Activated naive CD4-positive, alpha-beta T cell treated with anti-CD3 and anti-CD28 coated beads for 36 hours (primary cell): ENCODE measurements around the gene NLGN1. TPM values are rescaled to one million over a fixed set of nuclear protein-coding genes. Genes with fewer than 3 reads are reported as not detected.

Source experiments
- CTCF ChIA-PET: fragments of 350-600 bp; sonication (Branson Sonifier 250); formaldehyde crosslinking; loops from one replicate; lab custom pipeline; 2021; ENCODE audit warnings: antibody characterized with exemption; lab: Charles Lee
- DNase-seq: peaks from one replicate; pipeline ENCODE4 v3.0.0-alpha.2; 2020
- H3K27ac Mint-ChIP-seq: one replicate; pipeline ENCODE4 v1.8.0; 2021; ENCODE audit warnings: mild to moderate bottlenecking, mixed read lengths
- H3K27me3 Mint-ChIP-seq: one replicate; pipeline ENCODE4 v1.8.0; 2021; ENCODE audit warnings: low read depth, mixed read lengths
- H3K36me3 Mint-ChIP-seq: one replicate; pipeline ENCODE4 v1.8.0; 2021; ENCODE audit warnings: low read depth, mixed read lengths
- H3K4me1 Mint-ChIP-seq: one replicate; pipeline ENCODE4 v1.8.0; 2021; ENCODE audit warnings: low read depth, mixed read lengths
- H3K4me3 Mint-ChIP-seq: one replicate; pipeline ENCODE4 v1.8.0; 2021; ENCODE audit warnings: mild to moderate bottlenecking, moderate library complexity, mixed read lengths
- H3K9me3 Mint-ChIP-seq: one replicate; pipeline ENCODE4 v1.8.0; 2021; ENCODE audit warnings: mixed read lengths
- intact Hi-C: fragments of 100-400 bp; cut with micrococcal nuclease; formaldehyde crosslinking; loops from one replicate; pipeline ENCODE4 v1.15.1; 2023
- total RNA-seq, 2 experiments: library from RNA; stranded (reverse); gene quantifications; one replicate each; pipeline ENCODE4 v1.2.3, GENCODE V29; 2021

The NLGN1 gene
- total RNA-seq, 2 experiments from 2014 or later: not detected

DNA sequence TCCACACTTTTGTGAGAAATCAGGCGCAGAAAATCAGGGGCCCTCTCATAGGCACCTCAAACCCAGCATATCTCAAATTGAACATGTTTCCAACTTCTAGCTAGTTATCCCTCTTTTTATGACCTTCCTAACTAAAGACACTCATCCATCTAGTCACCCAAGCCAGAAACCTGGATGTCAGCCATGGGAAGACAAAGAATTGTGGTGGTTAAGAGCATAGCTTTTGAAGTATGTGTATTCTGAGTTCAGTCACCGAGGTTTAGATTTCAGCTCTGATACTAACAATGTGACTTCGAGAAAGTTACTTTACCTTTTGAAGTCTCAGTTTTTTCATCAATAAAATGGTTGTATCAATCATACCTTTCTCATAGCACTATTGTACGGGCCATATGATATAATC lies 495.5 kb downstream of the NLGN1 start:
- intact Hi-C loops: no loop called here
- no peak overlapping the region for H3K4me3 Mint-ChIP-seq
- H3K4me1 Mint-ChIP-seq: no peaks in the 10 kb centered on the region
- H3K27me3 Mint-ChIP-seq: no peaks in the 10 kb centered on the region
- H3K36me3 Mint-ChIP-seq: no peaks in the 10 kb centered on the region
- CTCF ChIA-PET: no interaction called here
- peaks cover 4% of the 10 kb centered on the region for H3K9me3 Mint-ChIP-seq
- no peak for DNase-seq
- no peak overlapping the region for H3K27ac Mint-ChIP-seq

DNA sequence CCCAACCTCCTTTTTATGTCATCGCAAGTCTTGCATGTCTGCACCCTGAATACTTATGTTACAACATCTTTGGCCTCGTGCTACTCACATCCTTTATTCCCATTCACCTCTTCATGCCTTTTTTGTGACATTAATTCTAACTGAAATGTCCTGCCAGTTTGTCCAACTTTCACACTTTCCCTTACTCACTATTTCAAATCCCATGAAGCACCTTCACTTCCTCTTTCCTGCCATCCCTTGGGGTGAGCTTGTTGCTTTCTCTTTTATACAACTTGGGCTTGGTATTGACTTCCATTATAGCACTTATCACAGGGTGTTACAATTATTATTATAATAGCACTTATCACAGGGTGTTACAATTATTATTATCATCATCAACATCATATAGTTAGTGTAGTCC lies 496.3 kb downstream of the NLGN1 start:
- Mint-ChIP-seq H3K27ac (no peak overlapping the region), H3K36me3 (no peaks in the 10 kb centered on the region), H3K9me3 (peaks cover 4% of the 10 kb centered on the region), H3K4me1 (no peaks in the 10 kb centered on the region), H3K4me3 (no peak overlapping the region), H3K27me3 (no peaks in the 10 kb centered on the region)
- no peak for DNase-seq
- intact Hi-C loops: no loop called here
- CTCF ChIA-PET: no interaction called here

DNA sequence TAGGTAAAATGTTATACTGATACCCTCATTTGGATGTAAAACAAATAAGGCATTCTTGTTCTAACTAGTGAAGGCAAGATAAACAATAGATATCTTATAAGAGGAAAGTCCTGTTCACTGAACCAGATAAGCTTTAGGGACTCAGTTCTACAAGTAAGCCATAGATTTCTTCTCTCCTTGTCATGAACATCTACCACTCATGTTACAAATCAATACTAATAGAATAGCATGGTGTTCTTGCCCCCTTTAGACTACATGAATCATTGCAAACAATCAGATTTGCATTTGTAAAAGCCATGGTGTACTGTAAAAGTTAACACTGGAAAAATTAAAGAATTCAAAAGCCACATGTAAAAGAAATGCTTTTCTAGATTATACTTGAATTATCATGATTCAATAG lies 500.1 kb downstream of the NLGN1 start:
- H3K4me1 Mint-ChIP-seq: no peaks in the 10 kb centered on the region
- H3K36me3 Mint-ChIP-seq: no peaks in the 10 kb centered on the region
- H3K9me3 Mint-ChIP-seq: no peaks in the 10 kb centered on the region
- no peak overlapping the region for H3K4me3 Mint-ChIP-seq
- intact Hi-C loops: no loop called here
- DNase-seq: no peak
- CTCF ChIA-PET: no interaction called here
- H3K27ac Mint-ChIP-seq: no peak overlapping the region
- H3K27me3 Mint-ChIP-seq: no peaks in the 10 kb centered on the region

DNA sequence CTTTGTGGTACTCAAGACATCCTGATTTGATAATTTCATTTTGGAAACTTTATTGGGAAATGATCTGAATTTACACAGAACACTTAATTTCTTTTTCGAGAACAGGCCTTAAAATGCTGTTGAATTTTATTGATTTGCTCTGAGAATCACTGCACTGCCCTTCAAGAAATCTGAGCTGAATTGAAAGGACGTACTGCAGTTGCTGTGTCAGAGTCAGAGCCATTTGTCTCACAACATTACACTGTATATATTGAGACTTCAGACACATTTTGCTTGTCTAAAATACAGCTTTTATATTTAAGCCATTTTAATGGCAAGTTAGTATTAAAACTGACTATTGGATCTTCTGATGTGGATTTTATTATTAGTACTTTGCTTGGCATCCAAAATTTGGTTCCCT lies 504.1 kb downstream of the NLGN1 start:
- intact Hi-C loops: no loop called here
- Mint-ChIP-seq H3K27me3 (no peaks in the 10 kb centered on the region), H3K9me3 (peaks cover 2% of the 10 kb centered on the region), H3K27ac (no peak overlapping the region), H3K4me3 (no peak overlapping the region), H3K36me3 (no peaks in the 10 kb centered on the region), H3K4me1 (no peaks in the 10 kb centered on the region)
- DNase-seq: no peak
- CTCF ChIA-PET: no interaction called here

DNA sequence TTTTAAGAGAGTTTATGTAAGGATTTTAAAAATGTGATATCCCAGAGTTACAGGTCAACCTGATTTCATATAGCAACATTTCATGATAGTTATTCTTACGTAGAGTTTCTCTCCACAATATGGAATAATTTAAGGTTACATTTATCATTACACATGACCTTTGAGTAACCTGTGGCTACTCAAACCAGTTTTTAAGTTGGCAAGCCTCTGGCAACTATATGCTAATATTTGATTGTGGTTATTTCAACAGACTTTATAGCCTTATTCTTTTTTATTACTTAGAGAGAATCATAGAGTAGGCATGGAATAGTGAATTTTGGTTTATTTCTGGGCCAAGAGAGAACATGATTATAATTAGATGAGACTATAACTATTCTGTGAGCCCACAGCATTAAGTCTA lies 504.9 kb downstream of the NLGN1 start:
- intact Hi-C loops: no loop called here
- CTCF ChIA-PET: no interaction called here
- no peaks in the 10 kb centered on the region for H3K36me3 Mint-ChIP-seq
- no peak overlapping the region for H3K4me3 Mint-ChIP-seq
- DNase-seq: no peak
- no peaks in the 10 kb centered on the region for H3K27me3 Mint-ChIP-seq
- no peaks in the 10 kb centered on the region for H3K4me1 Mint-ChIP-seq
- H3K27ac Mint-ChIP-seq: no peak overlapping the region
- peaks cover 2% of the 10 kb centered on the region for H3K9me3 Mint-ChIP-seq

DNA sequence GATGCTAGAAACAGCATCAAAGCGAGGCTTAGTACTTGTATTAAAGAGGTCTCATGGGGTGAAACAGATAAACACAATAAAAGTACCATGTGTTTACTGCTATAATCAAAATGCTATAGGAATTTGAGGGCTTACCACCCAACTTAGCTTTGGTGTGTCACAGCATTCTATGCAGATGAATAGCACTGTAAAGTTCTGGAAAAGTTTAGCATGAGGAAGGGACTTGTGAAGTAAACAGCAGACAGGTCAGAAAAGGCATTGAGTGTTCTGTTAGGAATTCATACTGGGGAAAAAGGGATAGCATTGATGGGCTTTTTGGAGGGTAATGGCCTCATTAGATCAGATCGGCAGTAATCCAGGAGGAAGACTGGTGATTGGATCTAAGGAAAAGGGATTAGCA lies 505.3 kb downstream of the NLGN1 start:
- intact Hi-C loops: no loop called here
- no peaks in the 10 kb centered on the region for H3K4me1 Mint-ChIP-seq
- H3K4me3 Mint-ChIP-seq: no peak overlapping the region
- no peak overlapping the region for H3K27ac Mint-ChIP-seq
- peaks cover 2% of the 10 kb centered on the region for H3K9me3 Mint-ChIP-seq
- DNase-seq: no peak
- no peaks in the 10 kb centered on the region for H3K27me3 Mint-ChIP-seq
- no peaks in the 10 kb centered on the region for H3K36me3 Mint-ChIP-seq
- CTCF ChIA-PET: no interaction called here

DNA sequence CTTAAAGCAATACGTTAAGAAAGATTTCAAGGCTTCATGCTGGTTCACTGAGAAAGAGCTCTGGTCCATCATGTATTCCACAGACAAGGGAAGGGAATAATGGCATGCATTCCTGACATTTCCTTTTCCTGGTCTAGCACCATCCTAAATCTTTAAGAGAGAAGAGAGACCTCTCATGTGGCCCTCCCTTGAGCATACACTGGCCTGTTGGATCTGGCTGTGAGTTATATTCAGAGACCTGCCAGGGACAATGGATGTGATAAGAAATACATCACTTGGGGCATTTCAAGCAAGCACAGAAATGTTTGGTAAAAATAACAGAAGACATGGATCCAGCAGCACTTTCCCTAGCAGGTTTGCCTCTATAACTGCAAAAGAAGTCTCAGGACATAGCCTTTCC lies 507.8 kb downstream of the NLGN1 start:
- Mint-ChIP-seq H3K36me3 (no peaks in the 10 kb centered on the region), H3K4me1 (no peaks in the 10 kb centered on the region), H3K27ac (no peak overlapping the region), H3K9me3 (peaks cover 2% of the 10 kb centered on the region), H3K4me3 (no peak overlapping the region), H3K27me3 (no peaks in the 10 kb centered on the region)
- DNase-seq: no peak
- intact Hi-C loops: no loop called here
- CTCF ChIA-PET: no interaction called here

DNA sequence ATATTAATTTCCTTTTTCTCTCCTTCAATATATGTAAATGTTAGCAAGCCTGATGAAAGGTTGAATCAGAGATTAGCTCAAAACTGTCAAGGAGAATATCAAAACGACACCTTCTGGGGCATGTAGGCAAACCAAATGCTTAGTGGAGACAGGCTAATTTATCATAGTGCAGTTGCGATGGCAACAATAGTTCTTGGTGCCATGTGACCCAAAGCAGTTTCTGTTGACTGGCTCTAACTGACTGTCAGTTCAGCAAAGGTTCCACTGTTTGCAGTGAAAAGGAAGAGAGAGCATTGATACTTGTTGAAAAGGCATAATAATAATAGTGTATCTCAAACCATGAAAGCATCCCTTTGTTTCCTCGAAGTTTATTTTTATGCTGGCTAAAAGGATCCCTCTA lies 513.9 kb downstream of the NLGN1 start:
- Mint-ChIP-seq H3K36me3 (no peaks in the 10 kb centered on the region), H3K4me1 (no peaks in the 10 kb centered on the region), H3K27me3 (no peaks in the 10 kb centered on the region), H3K9me3 (no peaks in the 10 kb centered on the region), H3K27ac (no peak overlapping the region), H3K4me3 (no peak overlapping the region)
- DNase-seq: no peak
- CTCF ChIA-PET: no interaction called here
- intact Hi-C loops: no loop called here

DNA sequence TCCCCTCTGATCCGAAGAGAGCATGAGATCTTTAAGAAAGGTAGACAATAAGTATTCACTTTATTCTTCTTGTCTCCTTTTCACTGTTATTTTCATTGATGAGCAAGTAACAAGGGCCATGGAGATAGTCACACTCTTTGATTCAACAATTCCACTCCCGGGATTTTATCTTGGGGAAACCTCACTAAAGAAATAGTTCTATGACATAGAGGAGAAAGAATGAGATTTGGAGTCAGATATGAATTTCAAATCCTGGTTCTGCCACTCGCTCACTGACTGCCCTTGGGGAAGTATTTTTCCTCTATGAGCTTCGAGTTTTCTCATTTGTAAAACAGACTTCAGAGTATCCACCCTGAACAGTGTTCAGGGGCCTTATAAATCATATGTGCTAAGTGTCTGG lies 514.6 kb downstream of the NLGN1 start:
- CTCF ChIA-PET: no interaction called here
- no peaks in the 10 kb centered on the region for H3K4me1 Mint-ChIP-seq
- no peak for DNase-seq
- no peak overlapping the region for H3K4me3 Mint-ChIP-seq
- no peak overlapping the region for H3K27ac Mint-ChIP-seq
- H3K36me3 Mint-ChIP-seq: no peaks in the 10 kb centered on the region
- H3K27me3 Mint-ChIP-seq: no peaks in the 10 kb centered on the region
- intact Hi-C loops: no loop called here
- no peaks in the 10 kb centered on the region for H3K9me3 Mint-ChIP-seq

DNA sequence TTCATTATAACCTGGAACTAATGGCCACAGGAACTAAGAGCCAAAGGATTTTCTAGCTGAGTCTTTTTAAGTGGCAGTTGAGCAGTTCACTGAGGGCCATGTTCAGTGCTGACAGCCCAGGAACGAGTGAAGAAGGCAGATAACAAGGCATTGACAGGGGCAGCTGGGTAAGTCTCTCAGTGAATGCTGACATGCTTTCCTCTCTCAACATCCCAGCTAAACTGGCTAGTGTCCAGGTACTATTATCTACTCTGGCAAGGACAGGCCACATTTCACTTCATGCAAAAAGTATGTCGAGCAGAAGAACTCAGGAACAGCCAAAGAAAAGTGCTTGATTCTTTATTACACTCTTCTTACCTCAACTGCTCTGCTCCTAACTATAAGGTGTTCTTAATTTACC lies 515.9 kb downstream of the NLGN1 start:
- DNase-seq: no peak
- Mint-ChIP-seq H3K9me3 (no peaks in the 10 kb centered on the region), H3K4me3 (no peak overlapping the region), H3K27ac (no peak overlapping the region), H3K27me3 (no peaks in the 10 kb centered on the region), H3K36me3 (no peaks in the 10 kb centered on the region), H3K4me1 (no peaks in the 10 kb centered on the region)
- intact Hi-C loops: no loop called here
- CTCF ChIA-PET: no interaction called here

DNA sequence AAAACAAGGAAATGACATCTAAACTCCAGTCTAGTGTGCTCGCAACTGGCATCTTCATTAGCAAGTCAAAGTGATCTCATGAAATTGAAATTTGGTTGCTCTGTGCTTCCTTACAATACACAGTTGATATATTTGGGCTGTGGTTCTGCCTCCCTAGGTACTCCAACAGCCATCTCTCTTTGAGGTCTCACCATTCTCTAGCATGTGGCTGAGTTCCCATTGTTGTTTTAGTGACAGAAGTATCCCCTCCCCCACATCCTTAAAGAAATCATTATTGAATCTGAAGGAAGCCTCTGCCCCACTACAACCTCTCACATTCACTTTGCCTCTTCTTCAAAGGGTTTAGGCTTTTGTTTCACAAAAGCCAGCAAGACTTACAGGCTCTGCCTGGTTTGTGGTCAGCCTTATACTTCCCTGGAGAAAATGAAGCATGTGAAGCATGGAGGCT lies 516.5 kb downstream of the NLGN1 start:
- no peak for DNase-seq
- CTCF ChIA-PET: no interaction called here
- H3K9me3 Mint-ChIP-seq: peaks cover 3% of the 10 kb centered on the region
- no peak overlapping the region for H3K4me3 Mint-ChIP-seq
- no peak overlapping the region for H3K27ac Mint-ChIP-seq
- H3K36me3 Mint-ChIP-seq: no peaks in the 10 kb centered on the region
- H3K27me3 Mint-ChIP-seq: no peaks in the 10 kb centered on the region
- H3K4me1 Mint-ChIP-seq: no peaks in the 10 kb centered on the region
- intact Hi-C loops: no loop called here

DNA sequence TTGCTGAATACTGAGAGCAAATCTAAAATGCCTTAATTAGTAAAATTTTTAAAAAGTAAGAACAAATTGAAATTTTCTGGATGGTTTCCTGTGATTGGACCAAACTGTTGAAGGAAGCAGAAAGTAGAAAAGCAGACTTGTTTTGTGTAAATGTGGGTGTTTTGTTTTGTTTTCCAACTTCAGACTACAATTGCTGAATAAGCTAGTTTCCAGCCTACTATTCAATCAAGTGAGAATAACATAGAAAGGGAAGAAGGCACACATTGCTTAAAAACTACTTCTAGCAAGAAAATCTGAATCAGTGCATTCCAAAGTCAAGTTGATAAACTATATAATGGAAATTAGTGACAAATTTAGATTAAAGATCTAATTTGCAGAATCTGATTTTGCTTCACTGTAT lies 519.3 kb downstream of the NLGN1 start:
- Mint-ChIP-seq H3K9me3 (peaks cover 3% of the 10 kb centered on the region), H3K4me1 (no peaks in the 10 kb centered on the region), H3K27me3 (no peaks in the 10 kb centered on the region), H3K36me3 (no peaks in the 10 kb centered on the region), H3K4me3 (no peak overlapping the region), H3K27ac (no peak overlapping the region)
- CTCF ChIA-PET: no interaction called here
- intact Hi-C loops: no loop called here
- no peak for DNase-seq

DNA sequence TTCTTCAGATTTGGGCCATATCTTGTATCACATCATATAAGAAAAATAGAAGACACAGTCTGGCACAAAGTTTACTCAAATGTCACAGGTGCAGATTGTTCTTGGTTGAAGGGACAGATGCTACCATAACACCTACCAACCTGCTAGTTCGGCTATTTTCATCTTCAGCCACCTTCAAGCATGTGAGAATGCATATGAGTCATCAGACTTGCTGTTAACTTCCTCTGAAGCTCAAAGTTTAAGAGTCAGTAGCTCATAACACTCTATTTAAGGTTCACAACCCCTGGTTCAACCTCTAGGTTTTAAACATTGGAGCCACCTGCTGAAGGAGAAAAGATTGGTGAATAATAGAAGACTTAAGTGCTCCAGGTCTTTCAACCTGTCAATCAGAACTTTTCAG lies 522.8 kb downstream of the NLGN1 start:
- intact Hi-C loops: no loop called here
- CTCF ChIA-PET: no interaction called here
- Mint-ChIP-seq H3K36me3 (no peaks in the 10 kb centered on the region), H3K27ac (no peak overlapping the region), H3K9me3 (peaks cover 3% of the 10 kb centered on the region), H3K27me3 (no peaks in the 10 kb centered on the region), H3K4me1 (no peaks in the 10 kb centered on the region), H3K4me3 (no peak overlapping the region)
- no peak for DNase-seq

DNA sequence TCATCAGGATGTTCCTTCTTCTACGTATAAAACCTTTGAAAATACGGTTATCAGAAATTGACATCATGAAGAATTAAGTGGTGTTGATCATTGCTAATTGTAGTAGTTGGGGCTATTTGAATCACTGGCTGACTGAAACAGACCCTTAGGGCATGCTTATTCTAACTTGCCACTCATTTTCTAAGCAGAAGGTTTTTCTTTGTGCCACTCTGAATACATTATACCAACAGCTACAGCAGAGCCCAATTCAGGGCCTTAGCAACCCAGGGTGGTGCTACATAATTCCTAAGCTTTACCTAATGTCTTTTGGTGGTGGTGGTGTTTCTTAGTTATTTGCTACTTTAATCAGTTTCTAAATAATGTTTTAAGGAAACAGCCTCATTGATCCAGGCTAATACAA lies 524.2 kb downstream of the NLGN1 start:
- intact Hi-C loops: no loop called here
- CTCF ChIA-PET: no interaction called here
- no peak overlapping the region for H3K27ac Mint-ChIP-seq
- no peak for DNase-seq
- no peaks in the 10 kb centered on the region for H3K27me3 Mint-ChIP-seq
- H3K36me3 Mint-ChIP-seq: no peaks in the 10 kb centered on the region
- H3K4me1 Mint-ChIP-seq: no peaks in the 10 kb centered on the region
- peaks cover 5% of the 10 kb centered on the region for H3K9me3 Mint-ChIP-seq
- H3K4me3 Mint-ChIP-seq: no peak overlapping the region
